Measurements from ENCODE around the gene EYA4. TPM values are rescaled to one million over a fixed set of nuclear protein-coding genes. Genes with fewer than 3 reads are reported as not detected.

The EYA4 gene
- total RNA-seq, 1 donor from 2014 or later, result 9.7 TPM

GRCh38 chr6:133362813-133363212 is 121.7 kb downstream of the EYA4 start:
- Histone ChIP-seq H3K36me3 (ENCODE audit: control insufficient read depth, insufficient read depth, low read length) (no peaks in the 10 kb centered on the region), H3K27me3 (ENCODE audit: control insufficient read depth, insufficient read depth, low read length) (peaks cover 2% of the 10 kb centered on the region), H3K4me3 (ENCODE audit: low read depth, low read length) (no peak overlapping the region)
- TF ChIP-seq CTCF (IDR thresholded peaks at IDR 0.05; ENCODE audit: insufficient read depth, low read length, severe bottlenecking), result no peak
- DNase-seq (ENCODE audit: low read depth) (no peak), FAIRE-seq (no peak)

GRCh38 chr6:133368664-133369063 is 127.5 kb downstream of the EYA4 start:
- Histone ChIP-seq H3K36me3 (ENCODE audit: control insufficient read depth, insufficient read depth, low read length) (no peaks in the 10 kb centered on the region), H3K4me3 (ENCODE audit: low read depth, low read length) (no peak overlapping the region), H3K27me3 (ENCODE audit: control insufficient read depth, insufficient read depth, low read length) (peaks cover 2% of the 10 kb centered on the region)
- peak; percentile 80 for TF ChIP-seq CTCF (IDR thresholded peaks at IDR 0.05; ENCODE audit: insufficient read depth, low read length, severe bottlenecking)
- FAIRE-seq, result no peak
- DNase-seq (ENCODE audit: low read depth), result peak; percentile 61

GRCh38 chr6:133369773-133370272 is 128.7 kb downstream of the EYA4 start:
- H3K4me3 ChIP-seq (ENCODE audit: low read depth, low read length), result no peak overlapping the region
- no peaks in the 10 kb centered on the region for H3K36me3 ChIP-seq (ENCODE audit: control insufficient read depth, insufficient read depth, low read length)
- FAIRE-seq (no peak), DNase-seq (ENCODE audit: low read depth) (no peak)
- peaks cover 2% of the 10 kb centered on the region for H3K27me3 ChIP-seq (ENCODE audit: control insufficient read depth, insufficient read depth, low read length)
- no peak for TF ChIP-seq CTCF (IDR thresholded peaks at IDR 0.05; ENCODE audit: insufficient read depth, low read length, severe bottlenecking)

GRCh38 chr6:133376743-133377142 is 135.6 kb downstream of the EYA4 start:
- TF ChIP-seq CTCF (IDR thresholded peaks at IDR 0.05; ENCODE audit: insufficient read depth, low read length, severe bottlenecking), result no peak
- DNase-seq (ENCODE audit: low read depth) (no peak), FAIRE-seq (no peak)
- no peaks in the 10 kb centered on the region for H3K27me3 ChIP-seq (ENCODE audit: control insufficient read depth, insufficient read depth, low read length)
- no peaks in the 10 kb centered on the region for H3K36me3 ChIP-seq (ENCODE audit: control insufficient read depth, insufficient read depth, low read length)
- H3K4me3 ChIP-seq (ENCODE audit: low read depth, low read length), result no peak overlapping the region

GRCh38 chr6:133377219-133377618 is 136.1 kb downstream of the EYA4 start:
- no peak for FAIRE-seq
- no peaks in the 10 kb centered on the region for H3K27me3 ChIP-seq (ENCODE audit: control insufficient read depth, insufficient read depth, low read length)

More at GRCh38 chr6:133377219-133377618, 136.1 kb downstream of the EYA4 start:
- no peaks in the 10 kb centered on the region for H3K36me3 ChIP-seq (ENCODE audit: control insufficient read depth, insufficient read depth, low read length)
- TF ChIP-seq CTCF (IDR thresholded peaks at IDR 0.05; ENCODE audit: insufficient read depth, low read length, severe bottlenecking), result no peak
- no peak overlapping the region for H3K4me3 ChIP-seq (ENCODE audit: low read depth, low read length)
- no peak for DNase-seq (ENCODE audit: low read depth)

Data from bronchial epithelial cell (primary cell).